Islet of Langerhans (tissue), 1 donor: Measurements from ENCODE around the gene NTS.
A peak's percentile ranks its signal among the peaks of the same experiment; 100 is the strongest.

ENCODE experiments used
- FAIRE-seq: peaks from one replicate; lab custom pipeline; 2011; peaks lifted over from hg19 to GRCh38; lab: Jason Lieb, UNC

NTS gene, protein sequence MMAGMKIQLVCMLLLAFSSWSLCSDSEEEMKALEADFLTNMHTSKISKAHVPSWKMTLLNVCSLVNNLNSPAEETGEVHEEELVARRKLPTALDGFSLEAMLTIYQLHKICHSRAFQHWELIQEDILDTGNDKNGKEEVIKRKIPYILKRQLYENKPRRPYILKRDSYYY

DNA sequence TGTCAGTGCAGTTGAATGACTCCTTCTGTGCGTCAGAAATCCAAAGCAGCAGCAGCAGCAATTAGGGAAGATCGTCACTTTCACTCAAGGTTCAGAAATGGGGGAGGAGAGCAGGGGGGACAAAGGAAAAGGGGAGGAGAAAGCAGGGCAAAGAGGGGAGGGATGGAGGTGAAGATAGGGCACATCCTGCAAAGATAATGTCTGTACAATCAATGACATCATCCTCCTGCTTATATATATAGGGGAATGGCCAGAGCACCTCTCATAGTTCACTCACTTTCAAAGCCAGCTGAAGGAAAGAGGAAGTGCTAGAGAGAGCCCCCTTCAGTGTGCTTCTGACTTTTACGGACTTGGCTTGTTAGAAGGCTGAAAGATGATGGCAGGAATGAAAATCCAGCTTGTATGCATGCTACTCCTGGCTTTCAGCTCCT lies at the start of gene NTS:
Gene NTS (plus strand): TSS at position 265 of the 431 bp plus-strand sequence. CDS start 109 bp downstream, at position 374.
- no peak for FAIRE-seq

DNA sequence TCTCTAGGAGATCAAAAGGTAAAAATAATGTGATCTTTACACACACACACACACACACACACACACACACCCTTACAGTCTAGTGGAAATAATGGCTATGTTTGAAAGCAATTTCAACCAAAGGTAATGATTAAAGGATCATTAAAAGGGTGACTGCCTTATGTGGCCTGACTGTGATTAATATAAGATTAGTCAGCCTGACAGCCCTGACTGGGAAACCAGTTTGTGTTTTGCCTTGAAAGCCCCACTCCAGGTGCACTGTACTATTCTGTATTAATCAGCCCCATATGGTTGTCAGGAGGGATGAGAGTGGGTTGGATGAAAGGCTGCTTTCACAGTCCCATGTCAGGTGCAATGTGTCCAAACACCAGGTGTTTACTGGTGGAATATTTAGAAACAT lies 48.3 kb upstream of the NTS start:
- FAIRE-seq = no peak

DNA sequence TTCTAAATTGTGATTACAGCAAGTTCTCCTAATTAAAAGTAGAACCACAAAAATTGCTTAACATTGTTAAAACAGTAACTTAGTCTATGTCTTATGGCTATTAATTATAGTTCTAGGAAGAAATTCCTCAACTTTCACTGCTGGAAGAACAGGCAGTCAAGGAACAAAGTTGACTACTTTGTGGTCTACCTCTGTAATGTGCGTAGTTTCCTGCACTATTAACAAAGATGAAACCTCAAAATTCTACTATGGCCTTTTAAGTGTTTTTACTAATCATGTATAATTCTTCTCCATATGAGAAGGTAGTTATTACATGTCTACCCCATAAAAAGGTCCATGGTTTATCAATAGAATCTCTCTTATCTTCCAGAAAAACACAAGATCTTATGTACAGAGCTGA lies 45.5 kb upstream of the NTS start:
- no peak for FAIRE-seq

DNA sequence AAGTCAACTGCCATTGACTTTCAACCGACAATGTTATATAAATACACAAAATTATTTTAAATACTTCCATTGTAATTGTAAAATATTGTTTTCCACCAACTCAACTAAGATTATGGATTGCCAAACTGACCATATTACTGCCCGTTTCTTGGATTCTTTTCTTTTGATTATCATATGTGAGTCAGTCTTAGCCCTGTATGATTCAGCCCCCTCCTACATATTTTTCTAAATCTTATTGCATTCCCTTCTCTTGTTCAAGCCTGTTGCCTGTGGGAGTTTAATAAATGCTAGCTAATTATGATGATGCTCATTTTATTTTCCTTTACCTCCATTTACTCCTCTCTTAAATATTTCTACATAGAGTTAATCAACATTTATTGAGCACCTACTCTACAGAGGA lies 44.7 kb upstream of the NTS start:
- no peak for FAIRE-seq

DNA sequence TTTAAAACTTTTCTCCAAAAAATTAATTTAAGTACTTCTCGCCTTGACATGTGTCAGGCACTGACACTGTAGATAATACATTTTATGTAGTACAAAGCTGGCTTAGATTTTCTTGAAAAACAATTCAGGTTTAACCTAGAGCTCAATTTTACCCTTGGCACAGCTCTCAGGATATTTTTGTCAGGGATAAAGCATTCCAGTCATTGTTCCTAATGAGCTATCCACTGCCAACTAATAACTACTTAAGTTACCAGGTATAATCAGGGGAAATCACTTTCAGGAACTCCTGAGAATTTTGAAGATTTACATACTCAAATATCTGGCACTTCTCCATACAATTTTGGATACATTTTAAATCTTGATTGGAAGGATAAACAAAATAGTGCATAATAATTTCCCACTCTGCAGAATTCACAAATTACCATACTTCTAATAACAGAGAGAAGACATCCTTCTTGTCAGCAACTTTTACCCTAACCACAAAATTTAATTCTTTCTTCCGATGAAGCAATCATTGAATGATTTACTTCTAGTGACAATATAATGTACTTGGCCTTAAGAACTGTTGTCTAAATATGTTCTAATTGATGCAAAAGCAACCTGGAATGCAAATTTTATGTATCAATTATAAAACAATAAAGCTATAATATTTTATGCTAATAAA lies 42.6 kb upstream of the NTS start:
- FAIRE-seq = no peak

DNA sequence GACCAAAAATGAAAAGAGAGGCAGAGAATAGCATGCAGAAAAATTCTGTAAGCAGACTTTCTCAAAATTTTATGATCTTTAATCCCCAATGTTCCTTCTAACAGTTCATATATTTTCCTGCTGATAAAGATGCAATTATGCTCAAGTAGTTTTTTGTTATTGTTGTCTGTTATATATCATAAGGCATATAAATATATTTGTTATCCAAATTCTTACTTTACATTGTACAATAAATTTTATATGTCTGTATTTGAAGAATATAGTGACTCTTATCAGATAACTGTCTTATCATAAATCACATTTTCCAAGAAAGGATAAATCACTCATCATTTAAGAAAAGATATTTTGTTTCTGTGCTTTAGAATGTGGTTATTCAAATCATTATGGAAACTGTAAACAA lies 40.5 kb upstream of the NTS start:
- FAIRE-seq = no peak

DNA sequence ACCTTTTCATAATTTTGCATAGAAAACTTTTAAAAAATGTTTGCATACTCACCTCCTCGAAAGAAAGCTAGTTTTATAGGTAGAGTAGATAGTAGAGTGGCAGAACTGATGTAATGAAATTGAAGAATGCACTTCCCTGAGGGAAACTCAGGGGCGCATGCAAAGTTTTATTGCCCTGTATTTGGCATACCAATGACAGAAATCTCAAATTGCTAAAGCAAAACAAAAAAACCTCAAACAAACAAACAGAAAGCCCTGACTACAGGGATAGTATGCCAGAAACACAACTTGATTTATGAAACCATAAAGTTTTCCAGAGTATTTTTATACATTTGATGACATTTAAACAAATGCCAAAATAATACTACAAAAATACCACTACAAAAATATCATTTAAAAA lies 39.7 kb upstream of the NTS start:
- no peak for FAIRE-seq

DNA sequence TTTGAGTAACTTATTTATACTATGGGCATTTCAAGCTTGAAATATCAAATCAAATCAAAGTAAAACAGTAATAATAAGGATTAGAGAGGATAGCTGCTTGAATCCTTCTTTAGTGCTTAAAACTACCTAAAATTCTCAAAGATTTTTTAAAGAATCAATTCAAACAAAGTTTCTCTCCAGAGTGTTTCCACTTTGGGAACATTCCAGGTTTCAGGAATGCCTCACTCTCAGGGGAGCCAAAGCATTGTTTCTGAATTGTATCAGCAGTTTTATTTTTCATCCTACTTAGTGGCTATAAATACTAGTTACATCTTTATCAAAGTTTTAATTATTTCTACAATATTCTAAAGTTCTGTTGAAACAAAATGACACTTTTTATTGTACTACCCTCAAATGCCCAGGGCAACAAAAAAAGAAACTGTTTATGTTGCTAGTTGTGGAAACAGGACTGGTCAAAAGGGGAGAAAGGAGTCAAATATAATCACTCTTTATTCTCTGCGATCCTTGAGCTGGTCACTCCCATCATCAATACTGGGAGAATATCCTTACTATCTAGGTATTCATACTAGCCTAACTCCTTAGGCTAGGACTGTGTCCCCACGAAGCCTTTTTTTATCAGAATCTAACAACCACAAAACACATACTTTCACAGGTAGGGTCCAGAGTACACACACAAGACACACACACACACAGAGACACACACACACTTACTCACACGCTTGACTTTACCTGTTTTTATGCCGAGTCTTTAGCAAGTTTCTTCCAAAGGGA lies 38.5 kb upstream of the NTS start:
- no peak for FAIRE-seq

DNA sequence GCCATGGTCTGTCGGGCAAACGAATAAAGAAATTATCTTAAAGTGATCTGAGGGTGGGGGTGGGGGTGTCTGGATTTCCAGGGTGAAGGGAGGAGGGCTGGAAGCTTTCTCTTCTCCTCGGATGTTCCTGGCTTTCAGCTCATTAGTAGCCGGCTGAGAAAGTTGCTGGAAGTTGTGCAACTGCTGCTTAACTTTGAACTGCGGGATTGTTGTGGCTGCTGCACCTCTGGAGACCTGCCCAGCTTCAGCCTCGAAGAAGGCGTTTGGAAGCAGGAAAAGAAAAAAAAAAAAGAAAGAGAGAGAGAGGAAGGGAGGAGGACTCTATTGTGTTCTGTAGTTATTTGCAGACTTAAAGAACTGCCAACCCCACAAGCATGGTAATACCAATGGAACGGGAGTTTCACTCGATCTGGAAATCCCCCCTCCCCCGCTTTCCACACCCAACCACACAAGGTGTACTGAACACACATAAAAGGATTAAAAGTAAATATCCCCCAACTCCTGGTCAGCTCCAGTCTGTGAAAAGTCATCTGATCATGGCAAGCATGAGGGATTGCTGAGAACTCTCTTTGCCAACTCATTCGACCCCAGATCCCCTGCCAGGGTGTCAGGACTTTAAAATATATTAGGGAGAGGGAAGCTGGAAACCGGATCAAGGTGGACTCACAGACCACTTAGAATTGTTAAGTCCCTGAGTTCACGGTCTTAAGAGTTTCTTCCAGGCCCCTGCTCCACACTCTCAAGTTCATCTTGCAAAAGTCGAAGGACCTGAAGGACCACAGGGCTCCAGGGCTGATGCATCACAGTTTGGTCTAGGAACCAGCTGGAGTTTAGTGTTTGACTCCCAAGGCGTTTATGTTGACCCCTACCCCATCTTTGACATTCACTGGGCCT lies 37.7 kb upstream of the NTS start, which contains the start of gene RASSF9:
Gene RASSF9 (minus strand): TSS at position 213 of the 894 bp plus-strand sequence. CDS start 208 bp downstream, at position 5.
- FAIRE-seq = no peak

DNA sequence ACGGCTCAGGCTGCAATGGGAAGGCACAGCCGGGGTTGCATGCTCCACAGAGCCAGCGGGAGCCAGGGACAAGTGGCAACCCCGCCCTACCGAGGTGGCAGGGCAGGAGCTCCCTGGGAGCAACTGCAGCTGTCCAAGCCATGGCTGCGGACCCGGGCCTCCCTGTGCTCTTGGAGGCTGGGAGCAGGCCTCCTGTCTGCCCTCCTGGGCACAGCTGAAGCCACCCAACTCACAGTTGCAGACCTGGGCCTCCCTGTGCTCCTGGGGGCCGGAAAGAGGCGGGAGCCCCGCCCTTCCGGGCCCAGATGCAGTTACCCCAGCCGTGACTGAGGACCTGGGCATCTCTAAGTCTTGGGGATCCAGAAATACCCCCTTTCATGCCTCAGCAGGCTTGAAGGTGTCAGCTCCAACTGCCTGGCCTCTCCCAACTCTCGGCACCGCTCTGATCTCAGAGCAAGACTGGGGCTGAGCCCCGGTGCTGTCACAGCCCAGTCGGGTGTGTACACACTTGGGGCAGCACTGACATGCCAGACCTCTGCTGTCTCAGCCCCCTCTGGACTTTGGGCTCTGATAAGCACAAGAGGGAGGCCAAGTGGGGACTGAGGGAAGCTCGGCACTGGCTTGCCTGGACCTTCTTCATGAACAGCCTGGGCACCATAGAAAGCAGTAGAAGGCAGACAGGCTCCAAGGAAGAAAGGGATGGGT lies 30.3 kb upstream of the NTS start:
- FAIRE-seq = no peak

DNA sequence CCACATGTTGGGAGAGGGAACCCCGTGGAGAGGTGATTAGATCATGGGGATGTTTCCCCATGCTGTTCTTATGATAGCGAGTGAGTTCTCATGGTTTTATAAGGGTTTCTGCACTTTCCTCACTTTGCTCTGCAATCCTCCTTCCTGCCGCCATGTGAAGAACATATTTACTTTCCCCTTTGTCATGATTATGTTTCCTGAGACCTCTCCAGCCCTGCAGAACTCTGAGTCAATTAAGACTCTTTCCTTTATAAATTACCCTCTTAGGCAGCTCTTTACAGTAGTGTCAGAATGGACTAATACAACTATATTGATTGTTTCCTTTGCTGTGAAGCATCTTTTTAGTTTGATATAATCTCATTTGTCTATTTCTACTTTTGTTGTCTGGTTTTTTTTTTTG lies 24.8 kb upstream of the NTS start:
- no peak for FAIRE-seq

DNA sequence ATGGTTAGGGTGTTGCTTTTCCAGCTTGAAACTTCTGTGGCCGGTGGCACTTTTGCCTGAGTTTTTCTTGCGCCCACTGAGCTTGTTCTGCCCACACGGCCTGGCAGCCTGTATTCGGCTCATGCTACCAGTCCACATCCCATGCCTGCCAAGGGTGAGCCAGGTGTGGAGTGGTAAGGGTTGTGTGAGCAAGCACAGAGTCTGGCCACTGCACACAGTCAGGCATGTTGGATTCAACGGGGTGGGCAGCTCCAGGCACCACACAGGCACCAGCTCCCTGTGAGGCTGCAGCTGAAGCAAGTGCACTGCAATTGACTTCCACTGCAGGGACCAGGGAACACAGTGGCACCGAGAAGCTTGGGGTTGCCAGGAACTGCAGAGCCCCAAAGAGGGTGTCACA lies 18.8 kb upstream of the NTS start:
- no peak for FAIRE-seq

DNA sequence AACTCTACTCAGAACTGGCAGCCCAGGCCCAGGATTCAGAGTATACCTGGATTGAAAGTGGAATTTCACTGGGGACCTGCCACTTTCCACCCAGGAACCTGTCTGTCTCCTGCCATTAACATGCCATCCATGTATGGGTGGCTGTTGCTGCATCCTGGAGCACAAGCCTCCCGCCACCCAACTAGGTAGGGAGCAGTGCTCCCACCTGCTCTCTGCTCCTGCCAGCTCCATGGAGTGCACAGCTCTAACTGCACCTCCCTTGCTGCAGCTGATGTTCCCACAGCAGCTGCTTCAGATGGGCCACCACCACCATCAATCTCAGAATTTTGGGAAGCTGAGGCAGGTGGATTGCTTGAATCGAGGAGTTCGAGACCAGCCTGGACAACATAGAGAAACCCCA lies 17.1 kb upstream of the NTS start:
- no peak for FAIRE-seq

DNA sequence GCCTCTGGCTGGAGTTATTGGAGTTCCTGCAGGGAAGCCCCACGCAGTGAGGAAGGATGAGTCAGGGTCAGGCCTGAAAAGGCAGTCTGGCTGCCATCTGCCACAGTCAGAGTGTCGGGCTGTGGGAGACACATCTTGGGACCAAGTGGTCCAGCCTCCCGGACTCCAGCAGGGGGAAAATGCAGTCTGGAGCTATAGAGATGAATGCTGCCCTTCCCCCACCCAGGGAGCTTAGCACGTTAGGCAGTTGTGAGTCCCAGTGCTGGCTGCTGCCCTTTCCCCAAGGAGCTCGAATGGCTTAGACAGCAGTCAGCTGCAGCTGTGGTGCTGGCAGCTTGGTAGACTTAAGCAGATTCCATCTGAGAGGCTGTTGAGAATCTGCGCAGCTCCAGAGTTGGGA lies 8.2 kb upstream of the NTS start:
- no peak for FAIRE-seq

DNA sequence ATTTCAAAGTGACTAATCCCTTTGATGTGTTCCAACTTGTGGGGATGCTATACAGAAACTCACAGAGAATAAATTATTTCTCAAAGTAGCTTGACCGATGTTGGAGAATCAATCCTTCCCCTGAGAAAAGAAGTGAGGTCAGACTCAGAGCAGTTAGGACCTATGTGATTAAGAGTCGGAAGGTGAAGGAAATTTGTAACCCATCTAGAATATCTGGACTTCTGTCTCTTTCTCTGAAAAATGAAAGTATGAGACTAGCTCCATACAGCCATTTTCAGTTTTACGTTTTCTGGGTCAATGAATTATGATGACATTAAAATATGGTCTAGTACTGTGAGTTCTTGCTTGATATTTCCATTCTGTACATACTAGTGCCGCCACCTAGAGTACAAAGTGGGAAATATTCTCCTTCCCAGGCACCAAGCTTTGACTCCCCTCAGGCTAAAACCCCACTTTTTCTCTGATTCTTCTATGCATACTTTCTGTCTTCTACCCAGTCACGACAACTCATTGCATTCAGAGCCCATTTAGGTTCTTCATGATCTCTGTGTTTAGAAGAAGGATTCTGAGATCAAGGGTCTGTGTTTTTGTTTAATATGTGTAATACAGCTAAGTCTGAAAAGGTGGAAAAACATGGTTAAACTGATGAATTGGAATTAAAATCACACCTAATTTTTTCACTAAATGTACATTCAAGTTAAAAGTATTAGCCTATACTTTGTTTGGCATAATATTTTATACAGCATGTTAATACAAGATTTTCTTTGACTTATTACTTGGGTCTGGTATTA lies 6.9 kb upstream of the NTS start:
- peak; percentile 84 for FAIRE-seq

DNA sequence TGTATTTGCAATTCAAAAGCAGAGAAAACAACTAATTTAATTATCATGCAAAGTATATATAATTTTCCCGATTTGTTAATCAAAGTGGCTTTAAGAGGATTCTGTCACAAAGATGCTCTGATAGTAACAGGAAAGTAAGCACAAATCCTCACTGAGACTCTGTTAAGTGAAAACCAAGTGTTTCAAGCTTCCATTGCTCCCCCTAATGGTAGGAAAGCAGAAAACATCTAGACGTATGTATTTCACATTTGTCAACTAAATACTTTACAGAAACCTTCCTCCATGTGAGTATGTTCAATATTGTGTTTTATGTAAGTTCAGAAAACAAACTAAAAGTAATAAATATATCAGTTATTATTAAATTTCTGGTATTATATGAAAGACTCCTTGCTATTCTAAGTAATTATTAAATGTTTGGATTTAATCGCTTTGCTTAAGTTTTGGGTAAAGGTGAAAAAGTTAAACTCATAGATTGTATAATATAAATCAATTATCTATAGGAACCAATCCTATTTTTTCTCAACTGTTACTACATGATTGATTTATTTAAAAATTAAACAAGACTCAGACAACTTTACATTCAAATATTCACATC lies 1.5 kb upstream of the NTS start:
- peak; percentile 95 for FAIRE-seq

DNA sequence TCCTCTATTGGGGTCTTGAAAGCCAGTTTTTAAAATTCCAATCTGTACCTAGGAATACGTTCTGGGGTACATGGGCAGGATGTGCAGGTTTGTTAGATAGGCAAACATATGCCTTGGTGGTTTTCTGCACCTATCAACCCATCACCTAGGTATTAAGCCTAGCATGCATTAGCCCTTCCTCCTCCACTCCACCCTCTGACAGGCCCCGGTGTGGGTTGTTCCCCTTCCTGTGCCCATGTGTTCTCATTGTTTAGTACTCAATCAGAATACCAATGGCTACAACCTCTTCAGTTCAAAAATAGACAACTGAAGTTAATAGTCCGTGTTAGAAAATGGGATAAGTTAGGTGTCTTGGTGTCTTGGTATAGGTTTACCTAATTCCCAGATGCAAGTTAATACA lies 3.4 kb downstream of the NTS start:
- FAIRE-seq = no peak

DNA sequence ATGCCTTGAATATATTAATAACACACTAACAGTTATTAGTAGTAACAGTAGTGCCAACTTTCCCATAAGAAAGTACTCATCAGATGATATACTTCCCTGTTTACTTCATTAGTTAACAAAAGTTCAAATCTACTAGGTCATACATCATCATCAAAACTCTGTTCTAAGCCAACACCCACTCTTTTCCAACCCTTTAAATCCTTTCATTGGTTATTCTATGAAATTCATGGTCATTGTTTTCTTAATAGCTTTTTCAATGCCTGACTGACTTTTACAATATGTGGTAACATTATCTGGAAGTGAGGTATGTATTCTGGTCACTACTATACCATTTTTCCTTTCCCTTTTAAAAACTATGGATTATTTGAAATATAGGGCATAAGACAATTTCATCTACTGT lies 9.7 kb downstream of the NTS start:
- no peak for FAIRE-seq

DNA sequence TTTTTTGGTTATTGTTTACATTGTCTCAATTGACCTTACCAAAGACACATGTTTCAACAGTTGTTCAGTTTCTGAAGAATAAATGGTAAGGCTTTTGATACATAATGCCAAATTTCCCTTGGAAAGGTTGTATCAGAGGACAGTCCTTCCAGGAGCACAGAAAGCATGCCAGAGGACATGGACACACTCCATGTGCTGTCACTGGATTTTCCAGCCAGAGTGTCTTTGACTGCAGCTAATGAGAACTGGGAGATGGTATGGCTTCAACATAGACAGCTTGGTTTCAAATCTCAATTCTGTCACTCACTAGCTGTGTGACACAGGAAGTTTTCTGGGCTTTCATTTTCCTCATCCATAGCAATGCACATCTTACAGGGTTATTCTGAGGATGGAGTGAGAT lies 20.6 kb downstream of the NTS start:
- FAIRE-seq = no peak

DNA sequence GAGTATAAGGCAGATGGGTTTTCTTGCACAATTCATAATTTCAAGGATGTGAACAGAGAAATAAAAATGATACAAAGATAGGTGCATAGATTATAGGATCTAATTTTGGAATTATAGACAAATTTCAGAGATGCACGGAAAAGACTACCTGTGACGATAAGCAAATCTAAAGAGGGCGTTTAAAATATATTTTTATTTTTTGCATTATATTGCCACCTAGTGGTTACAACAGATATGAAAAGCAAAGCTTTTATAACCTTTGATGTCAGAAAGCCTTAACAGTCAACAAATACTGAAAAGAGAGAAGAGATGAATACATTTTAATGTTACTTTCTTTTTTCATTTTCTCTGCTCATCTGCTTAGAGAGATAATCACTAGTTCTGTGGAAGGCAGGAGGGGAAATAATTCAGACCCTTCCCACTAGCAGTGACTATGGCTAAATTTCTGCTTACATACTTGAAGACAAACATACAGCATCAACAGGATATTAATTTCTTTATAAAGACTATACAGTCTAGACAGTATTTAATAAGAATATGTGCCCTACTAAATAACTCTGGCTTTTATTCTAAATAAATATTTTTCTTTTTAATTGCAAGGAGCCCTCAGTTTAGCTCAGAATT lies 46.3 kb downstream of the NTS start:
- peak; percentile 98 for FAIRE-seq
